Liver (tissue), 3 donors: Measurements from ENCODE around the gene SAMD14.

ENCODE experiments used
- GABPA ChIP-seq, 2 donors: IDR thresholded peaks in 1 of 2; conservative IDR thresholded peaks in 1 of 2; 2 replicates each; pipeline ENCODE4 v1.6.1; 2016; ENCODE audit warnings: antibody characterized with exemption in 2 of 2, mild to moderate bottlenecking in 1 of 2, moderate library complexity in 1 of 2
- HNF4A ChIP-seq, 2 donors: conservative IDR thresholded peaks; 2 replicates each; pipeline ENCODE4 v1.6.1; 2016; ENCODE audit warnings: antibody characterized with exemption in 2 of 2, mild to moderate bottlenecking in 2 of 2
- TAF1 ChIP-seq: conservative IDR thresholded peaks from 2 replicates; pipeline ENCODE4 v1.6.1; 2016; ENCODE audit warnings: antibody characterized with exemption, mild to moderate bottlenecking
- TF ChIP-seq, protein P1 (sequence below): fragments of 150-350 bp; IDR thresholded peaks from 2 replicates; pipeline ENCODE4 v1.5.1; 2017; ENCODE audit warnings: improper control_type of control experiment, low read depth, low read length; ENCODE audit not compliant: missing input control
- TF ChIP-seq, protein P2 (sequence below): IDR thresholded peaks from 2 replicates; pipeline ENCODE4 v1.6.1; 2016; ENCODE audit warnings: antibody characterized with exemption
- donor health status: healthy.
- donor health status: healthy.

DNA sequence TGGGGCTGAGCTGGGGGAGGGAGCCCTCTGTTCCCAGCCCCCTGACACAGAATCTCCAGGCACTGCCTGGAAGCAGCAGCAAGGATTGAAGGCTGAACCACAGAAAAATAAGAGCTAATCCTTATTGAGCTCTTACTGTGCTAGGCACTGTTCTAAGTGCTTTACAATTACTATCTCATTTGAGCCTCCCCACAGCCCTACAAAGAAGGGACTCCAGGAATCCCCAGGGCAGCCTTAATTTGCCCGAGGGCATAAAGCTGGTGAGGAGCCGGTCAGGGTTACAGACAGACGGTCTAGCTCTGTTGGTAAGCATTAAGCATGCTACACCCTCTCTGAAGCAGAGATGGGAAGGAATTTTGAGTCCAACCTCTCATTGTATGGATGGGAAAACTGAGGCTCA lies 7.0 kb downstream of the SAMD14 start:
- TF ChIP-seq HNF4A (conservative IDR thresholded peaks at IDR 0.05) = no peak
- TF ChIP-seq, protein P1, sequence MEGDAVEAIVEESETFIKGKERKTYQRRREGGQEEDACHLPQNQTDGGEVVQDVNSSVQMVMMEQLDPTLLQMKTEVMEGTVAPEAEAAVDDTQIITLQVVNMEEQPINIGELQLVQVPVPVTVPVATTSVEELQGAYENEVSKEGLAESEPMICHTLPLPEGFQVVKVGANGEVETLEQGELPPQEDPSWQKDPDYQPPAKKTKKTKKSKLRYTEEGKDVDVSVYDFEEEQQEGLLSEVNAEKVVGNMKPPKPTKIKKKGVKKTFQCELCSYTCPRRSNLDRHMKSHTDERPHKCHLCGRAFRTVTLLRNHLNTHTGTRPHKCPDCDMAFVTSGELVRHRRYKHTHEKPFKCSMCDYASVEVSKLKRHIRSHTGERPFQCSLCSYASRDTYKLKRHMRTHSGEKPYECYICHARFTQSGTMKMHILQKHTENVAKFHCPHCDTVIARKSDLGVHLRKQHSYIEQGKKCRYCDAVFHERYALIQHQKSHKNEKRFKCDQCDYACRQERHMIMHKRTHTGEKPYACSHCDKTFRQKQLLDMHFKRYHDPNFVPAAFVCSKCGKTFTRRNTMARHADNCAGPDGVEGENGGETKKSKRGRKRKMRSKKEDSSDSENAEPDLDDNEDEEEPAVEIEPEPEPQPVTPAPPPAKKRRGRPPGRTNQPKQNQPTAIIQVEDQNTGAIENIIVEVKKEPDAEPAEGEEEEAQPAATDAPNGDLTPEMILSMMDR = no peak
- TF ChIP-seq, protein P2, sequence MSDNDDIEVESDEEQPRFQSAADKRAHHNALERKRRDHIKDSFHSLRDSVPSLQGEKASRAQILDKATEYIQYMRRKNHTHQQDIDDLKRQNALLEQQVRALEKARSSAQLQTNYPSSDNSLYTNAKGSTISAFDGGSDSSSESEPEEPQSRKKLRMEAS = no peak
- no peak for TF ChIP-seq TAF1
- TF ChIP-seq GABPA (IDR thresholded peaks at IDR 0.05 in 1 of 2, conservative IDR thresholded peaks at IDR 0.05 in 1 of 2) = no peak
